22Rv1 (cell line): ENCODE measurements around the gene APLF.

ENCODE experiments used
- CTCF ChIP-seq: fragments of 450-650 bp; IDR thresholded peaks from 2 replicates; pipeline ENCODE4 v1.5.1; 2017; ENCODE audit warnings: mild to moderate bottlenecking
- ZFX ChIP-seq: fragments of 450-650 bp; IDR thresholded peaks from 2 replicates; pipeline ENCODE4 v1.6.1; 2017; ENCODE audit warnings: antibody characterized with exemption, borderline replicate concordance

- TF ChIP-seq CTCF (no peak), ZFX (no peak)
Measured at GRCh38 chr2:68561372-68561771, 94.0 kb downstream of the APLF start.
